Neuronal stem cell (in vitro differentiated cells): Measurements from ENCODE around the gene SULF2.

Experiments used
- DNase-seq: peaks from one replicate; pipeline ENCODE4 v3.0.0-alpha.2; 2013; ENCODE audit warnings: low spot score
- H2AFZ ChIP-seq: one replicate; pipeline ENCODE4 v1.6.1; 2013; ENCODE audit warnings: mild to moderate bottlenecking, low read length, inconsistent platforms
- H2AK5ac ChIP-seq: 2 replicates; pipeline ENCODE4 v1.6.1; 2013; ENCODE audit warnings: low read depth, mild to moderate bottlenecking, inconsistent platforms, low read length, moderate library complexity, mixed read lengths
- H2BK120ac ChIP-seq: 2 replicates; pipeline ENCODE4 v1.6.1; 2013; ENCODE audit warnings: low read depth, mild to moderate bottlenecking, inconsistent platforms, low read length, moderate library complexity, mixed read lengths
- H2BK12ac ChIP-seq: one replicate; pipeline ENCODE4 v1.6.1; 2013; ENCODE audit warnings: low read length, inconsistent platforms
- H2BK15ac ChIP-seq: 2 replicates; pipeline ENCODE4 v1.6.1; 2013; ENCODE audit warnings: mild to moderate bottlenecking, low read length, inconsistent platforms, mixed read lengths
- H2BK5ac ChIP-seq: one replicate; pipeline ENCODE4 v1.6.1; 2013; ENCODE audit warnings: inconsistent platforms, mild to moderate bottlenecking, low read length, moderate library complexity
- H3K14ac ChIP-seq: one replicate; pipeline ENCODE4 v1.6.1; 2013; ENCODE audit warnings: low read length, inconsistent platforms
- H3K18ac ChIP-seq: 2 replicates; pipeline ENCODE4 v1.6.1; 2013; ENCODE audit warnings: low read length, inconsistent platforms
- H3K23ac ChIP-seq: 2 replicates; pipeline ENCODE4 v1.6.1; 2013; ENCODE audit warnings: low read depth, mild to moderate bottlenecking, mixed read lengths, low read length, inconsistent platforms; ENCODE audit not compliant: poor library complexity
- H3K27ac ChIP-seq: replicated peaks from 3 replicates; pipeline ENCODE4 v1.5.1; 2013; ENCODE audit warnings: low read length, inconsistent platforms
- H3K27me3 ChIP-seq, 3 experiments: 2 replicates each; pipeline ENCODE4 v1.6.1; 2013; ENCODE audit warnings: low read length in 3 of 3, mild to moderate bottlenecking in 2 of 3, inconsistent platforms in 1 of 3, low read depth in 1 of 3, mixed read lengths in 1 of 3, moderate library complexity in 1 of 3; ENCODE audit not compliant: control insufficient read depth in 3 of 3, insufficient read depth in 3 of 3
- H3K36me3 ChIP-seq, 2 donors: replicated peaks in 1 of 2; 2 replicates each; pipeline ENCODE4 v1.6.1; 2013; ENCODE audit warnings: low read length in 2 of 2; ENCODE audit not compliant: control insufficient read depth in 2 of 2, insufficient read depth in 2 of 2
- H3K4ac ChIP-seq: 2 replicates; pipeline ENCODE4 v1.6.1; 2013; ENCODE audit warnings: inconsistent platforms, mild to moderate bottlenecking, low read length, moderate library complexity
- H3K4me1 ChIP-seq, 2 donors: 1 replicate in 1 of 2; 2 replicates in 1 of 2; pipeline ENCODE4 v1.6.1; 2013; ENCODE audit warnings: low read length in 2 of 2, low read depth in 1 of 2; ENCODE audit not compliant: control insufficient read depth in 2 of 2, insufficient read depth in 1 of 2
- H3K4me2 ChIP-seq: one replicate; pipeline ENCODE4 v1.6.1; 2013; ENCODE audit warnings: mild to moderate bottlenecking, low read length, inconsistent platforms; ENCODE audit not compliant: insufficient read depth, poor library complexity, severe bottlenecking
- H3K4me3 ChIP-seq, 2 donors: 2 replicates each; pipeline ENCODE4 v1.5.1; 2013; ENCODE audit warnings: low read length in 2 of 2, mild to moderate bottlenecking in 2 of 2, inconsistent platforms in 1 of 2, moderate library complexity in 1 of 2
- H3K79me1 ChIP-seq: one replicate; pipeline ENCODE4 v1.6.1; 2013; ENCODE audit warnings: low read depth, mild to moderate bottlenecking, inconsistent platforms, low read length, moderate library complexity
- H3K9ac ChIP-seq: one replicate; pipeline ENCODE4 v1.6.1; 2013; ENCODE audit warnings: mild to moderate bottlenecking, low read depth, low read length, inconsistent platforms; ENCODE audit not compliant: poor library complexity
- H3K9me3 ChIP-seq, 2 donors: replicated peaks in 1 of 2; 2 replicates each; pipeline versions ENCODE3 to v1.6.1; 2013; ENCODE audit warnings: low read length in 2 of 2, mild to moderate bottlenecking in 2 of 2, inconsistent platforms in 1 of 2, low read depth in 1 of 2, mixed read lengths in 1 of 2, moderate library complexity in 1 of 2; ENCODE audit not compliant: control insufficient read depth in 2 of 2, insufficient read depth in 1 of 2
- H4K8ac ChIP-seq: one replicate; pipeline ENCODE4 v1.6.1; 2013; ENCODE audit warnings: low read depth, mild to moderate bottlenecking, inconsistent platforms, low read length, moderate library complexity
- H4K91ac ChIP-seq: one replicate; pipeline ENCODE4 v1.6.1; 2013; ENCODE audit warnings: low read length, low read depth, mild to moderate bottlenecking, inconsistent platforms; ENCODE audit not compliant: poor library complexity
- WGBS, 2 donors: extraction: QIAGEN DNeasy Blood & Tissue Kit; methylation state at CpG; one replicate each; pipeline ENCODE4 v1.1.7; 2013; ENCODE audit warnings: missing lambda C conversion rate in 2 of 2, mixed read lengths in 1 of 2; ENCODE audit not compliant: insufficient read length in 2 of 2, insufficient replicate concordance in 1 of 2; ENCODE audit errors: extremely low coverage in 2 of 2; 5-methylcytosine and 5-hydroxymethylcytosine counted together

Gene SULF2

DNA sequence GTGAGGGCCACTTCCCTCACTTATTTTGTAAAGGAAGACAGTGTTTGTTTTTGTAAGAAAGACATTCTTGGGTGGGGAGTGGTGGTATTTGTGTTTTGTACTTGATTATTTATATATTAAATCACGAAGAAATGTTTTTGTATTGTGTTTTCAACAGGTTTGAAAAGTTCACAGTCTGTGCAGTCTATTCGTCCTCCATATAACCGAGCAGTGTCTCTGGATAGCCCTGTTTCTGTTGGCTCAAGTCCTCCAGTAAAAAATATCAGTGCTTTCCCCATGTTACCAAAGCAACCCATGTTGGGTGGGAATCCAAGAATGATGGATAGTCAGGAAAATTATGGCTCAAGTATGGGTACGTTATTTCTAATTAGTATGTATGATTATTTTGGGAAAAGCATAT, 146.4 kb downstream of the SULF2 start:
- Histone ChIP-seq H3K27ac (no peak overlapping the region), H3K18ac (no peak overlapping the region), H3K23ac (no peak overlapping the region), H2AFZ (no peak overlapping the region), H3K4me3 (no peak overlapping the region), H3K4me1 (no peaks in the 10 kb centered on the region), H2BK5ac (no peak overlapping the region), H3K4me2 (no peak overlapping the region), H3K79me1 (no peaks in the 10 kb centered on the region), H2AK5ac (no peak overlapping the region), H3K14ac (no peak overlapping the region), H2BK12ac (no peak overlapping the region), H3K9ac (no peak overlapping the region), H2BK120ac (no peak overlapping the region), H3K4ac (no peak overlapping the region), H3K9me3 (no peaks in the 10 kb centered on the region), H4K91ac (no peak overlapping the region), H4K8ac (no peak overlapping the region), H2BK15ac (no peak overlapping the region), H3K27me3 (no peaks in the 10 kb centered on the region), H3K36me3 (peaks cover 23 to 97% of the 10 kb centered on the region in 2 donors)
- DNase-seq, result no peak
- WGBS, 2 donors, result no CpG with 5 or more reads among the region's 4 CpGs

DNA sequence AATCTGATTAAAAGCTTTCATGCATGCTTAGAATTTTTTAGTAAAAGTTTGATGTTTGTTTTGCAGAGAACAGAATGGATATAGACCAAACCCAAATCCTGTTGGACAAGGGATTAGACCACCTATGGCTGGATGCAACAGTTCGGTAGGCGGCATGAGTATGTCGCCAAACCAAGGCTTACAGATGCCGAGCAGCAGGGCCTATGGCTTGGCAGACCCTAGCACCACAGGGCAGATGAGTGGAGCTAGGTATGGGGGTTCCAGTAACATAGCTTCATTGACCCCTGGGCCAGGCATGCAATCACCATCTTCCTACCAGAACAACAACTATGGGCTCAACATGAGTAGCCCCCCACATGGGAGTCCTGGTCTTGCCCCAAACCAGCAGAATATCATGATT, 150.0 kb downstream of the SULF2 start:
- Histone ChIP-seq H3K27ac (no peak overlapping the region), H3K9me3 (no peaks in the 10 kb centered on the region), H4K8ac (no peak overlapping the region), H3K18ac (no peak overlapping the region), H3K4me1 (no peaks in the 10 kb centered on the region), H3K23ac (peak overlapping the region; percentile 3), H3K27me3 (no peaks in the 10 kb centered on the region), H3K9ac (no peak overlapping the region), H3K4me3 (no peak overlapping the region), H2AK5ac (no peak overlapping the region), H3K4ac (no peak overlapping the region), H4K91ac (no peak overlapping the region), H2BK12ac (no peak overlapping the region), H3K14ac (no peak overlapping the region), H2AFZ (no peak overlapping the region), H3K79me1 (no peaks in the 10 kb centered on the region), H2BK120ac (no peak overlapping the region), H3K4me2 (no peak overlapping the region), H3K36me3 (peaks cover 18 to 94% of the 10 kb centered on the region in 2 donors), H2BK15ac (no peak overlapping the region), H2BK5ac (no peak overlapping the region)
- no peak for DNase-seq
- no CpG with 5 or more reads among the region's 4 CpGs for WGBS, 2 donors

- Histone ChIP-seq H3K4me1 (no peaks in the 10 kb centered on the region), H2BK15ac (no peak overlapping the region), H4K8ac (no peak overlapping the region), H3K14ac (no peak overlapping the region), H3K9ac (no peak overlapping the region), H2BK120ac (no peak overlapping the region), H3K23ac (no peak overlapping the region), H3K4me3 (no peak overlapping the region), H2BK5ac (no peak overlapping the region), H3K79me1 (no peaks in the 10 kb centered on the region), H3K36me3 (peaks cover 9 to 93% of the 10 kb centered on the region in 2 donors), H3K4me2 (no peak overlapping the region), H2AFZ (no peak overlapping the region), H3K18ac (no peak overlapping the region), H3K27me3 (no peaks in the 10 kb centered on the region), H3K9me3 (no peaks in the 10 kb centered on the region), H3K4ac (no peak overlapping the region), H2BK12ac (no peak overlapping the region), H2AK5ac (no peak overlapping the region), H4K91ac (no peak overlapping the region), H3K27ac (no peak overlapping the region)
- DNase-seq, result no peak
These were observed 154.2 kb downstream of the SULF2 start for GRCh38 chr20:47631078-47631477.

- H3K27ac ChIP-seq, result no peak overlapping the region
- no peak overlapping the region for H3K4me2 ChIP-seq
- no peak overlapping the region for H3K9ac ChIP-seq
- no peak for DNase-seq
- H4K8ac ChIP-seq, result no peak overlapping the region
- no peak overlapping the region for H2BK12ac ChIP-seq
- H3K79me1 ChIP-seq, result no peaks in the 10 kb centered on the region
- no peaks in the 10 kb centered on the region for H3K9me3 ChIP-seq
- H3K27me3 ChIP-seq, result no peaks in the 10 kb centered on the region
- no CpG with 5 or more reads among the region's 2 CpGs for WGBS, 2 donors
- H2AK5ac ChIP-seq, result no peak overlapping the region
- H3K23ac ChIP-seq, result no peak overlapping the region
- H2AFZ ChIP-seq, result no peak overlapping the region
- no peak overlapping the region for H3K4ac ChIP-seq
- no peak overlapping the region for H3K18ac ChIP-seq
- peaks cover 3 to 93% of the 10 kb centered on the region in 2 donors for H3K36me3 ChIP-seq
- H3K4me3 ChIP-seq, result no peak overlapping the region
- no peak overlapping the region for H2BK15ac ChIP-seq
- no peak overlapping the region for H2BK120ac ChIP-seq
- H2BK5ac ChIP-seq, result no peak overlapping the region
- H4K91ac ChIP-seq, result no peak overlapping the region
- H3K4me1 ChIP-seq, result no peaks in the 10 kb centered on the region
- no peak overlapping the region for H3K14ac ChIP-seq
These were observed 155.4 kb downstream of the SULF2 start for GRCh38 chr20:47629907-47630306.
